GM15510 (cell line): Measurements from ENCODE around the gene SRCIN1.
A peak's percentile ranks its signal among the peaks of the same experiment; 100 is the strongest.

Experiments
- POLR2A ChIP-seq: IDR thresholded peaks from 3 replicates; pipeline ENCODE4 v1.6.1; 2011; ENCODE audit warnings: borderline replicate concordance; ENCODE audit not compliant: insufficient read length; ENCODE audit errors: extremely low read depth

Gene SRCIN1

GRCh38 chr17:38510421-38511149 lies 95.2 kb downstream of the SRCIN1 start:
- no peak for TF ChIP-seq POLR2A

DNA sequence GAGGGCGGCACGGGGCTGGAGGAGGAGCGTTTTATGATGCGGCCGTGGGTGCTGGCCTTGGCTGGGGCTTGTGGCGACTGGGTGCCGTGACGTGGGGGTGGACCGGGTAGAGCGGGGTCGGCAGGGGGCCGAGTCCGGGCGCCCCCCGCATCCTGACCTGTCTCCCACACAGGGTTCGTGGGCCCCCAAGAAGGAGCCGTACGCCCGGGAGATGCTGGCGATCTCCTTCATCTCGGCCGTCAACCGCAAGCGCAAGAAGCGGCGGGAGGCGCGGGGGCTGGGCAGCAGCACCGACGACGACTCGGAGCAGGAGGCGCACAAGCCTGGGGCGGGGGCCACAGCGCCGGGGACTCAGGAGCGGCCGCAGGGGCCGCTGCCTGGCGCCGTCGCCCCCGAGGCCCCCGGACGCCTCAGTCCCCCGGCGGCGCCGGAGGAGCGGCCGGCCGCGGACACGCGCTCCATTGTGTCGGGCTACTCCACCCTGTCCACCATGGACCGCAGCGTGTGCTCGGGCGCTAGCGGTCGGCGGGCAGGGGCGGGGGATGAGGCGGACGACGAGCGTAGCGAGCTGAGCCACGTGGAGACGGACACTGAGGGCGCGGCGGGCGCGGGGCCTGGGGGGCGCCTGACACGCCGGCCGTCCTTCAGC lies 95.9 kb downstream of the SRCIN1 start:
- TF ChIP-seq POLR2A: no peak

DNA sequence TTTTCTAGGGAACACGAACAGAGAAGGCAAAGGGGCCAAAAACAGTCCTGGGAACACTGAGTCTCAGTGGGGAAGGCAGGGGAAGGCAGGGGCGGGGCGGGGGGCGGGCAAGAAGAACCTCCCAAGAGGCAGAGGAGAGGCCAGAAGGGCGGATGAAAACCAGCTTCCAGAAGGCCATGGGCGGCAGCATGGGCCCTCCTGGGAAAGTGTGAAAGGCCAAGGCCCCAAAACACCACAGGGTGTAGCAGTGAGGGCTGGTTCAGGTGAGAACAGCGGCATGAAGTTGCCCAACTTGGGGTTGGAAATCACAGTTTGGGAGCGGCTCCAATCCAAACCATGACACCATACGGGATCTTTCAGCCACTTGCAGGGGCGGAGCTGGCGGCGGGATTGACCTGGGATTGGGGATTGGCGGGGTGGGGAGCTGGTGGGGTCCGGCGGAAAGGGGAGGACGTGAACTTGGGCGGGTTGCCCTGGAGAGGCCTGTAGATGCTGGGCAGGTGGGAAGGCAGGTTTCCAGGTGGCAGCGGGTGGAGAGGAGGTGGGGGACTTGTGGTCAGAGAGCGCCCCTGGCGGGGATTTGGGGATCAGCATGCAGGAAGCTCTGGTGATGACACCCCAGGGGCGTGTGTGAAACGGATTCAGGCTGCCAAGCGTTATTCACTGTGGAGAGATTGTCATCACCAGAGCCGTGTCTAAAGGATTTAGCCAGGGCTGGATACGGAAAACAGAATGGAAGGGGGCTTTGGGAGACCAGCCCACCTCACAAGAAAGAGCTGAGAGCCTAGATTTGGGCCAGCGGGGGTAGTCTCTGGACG lies 96.6 kb downstream of the SRCIN1 start:
- no peak for TF ChIP-seq POLR2A

- no peak for TF ChIP-seq POLR2A
Observed at GRCh38 chr17:38508570-38508950, 97.2 kb downstream of the SRCIN1 start.

DNA sequence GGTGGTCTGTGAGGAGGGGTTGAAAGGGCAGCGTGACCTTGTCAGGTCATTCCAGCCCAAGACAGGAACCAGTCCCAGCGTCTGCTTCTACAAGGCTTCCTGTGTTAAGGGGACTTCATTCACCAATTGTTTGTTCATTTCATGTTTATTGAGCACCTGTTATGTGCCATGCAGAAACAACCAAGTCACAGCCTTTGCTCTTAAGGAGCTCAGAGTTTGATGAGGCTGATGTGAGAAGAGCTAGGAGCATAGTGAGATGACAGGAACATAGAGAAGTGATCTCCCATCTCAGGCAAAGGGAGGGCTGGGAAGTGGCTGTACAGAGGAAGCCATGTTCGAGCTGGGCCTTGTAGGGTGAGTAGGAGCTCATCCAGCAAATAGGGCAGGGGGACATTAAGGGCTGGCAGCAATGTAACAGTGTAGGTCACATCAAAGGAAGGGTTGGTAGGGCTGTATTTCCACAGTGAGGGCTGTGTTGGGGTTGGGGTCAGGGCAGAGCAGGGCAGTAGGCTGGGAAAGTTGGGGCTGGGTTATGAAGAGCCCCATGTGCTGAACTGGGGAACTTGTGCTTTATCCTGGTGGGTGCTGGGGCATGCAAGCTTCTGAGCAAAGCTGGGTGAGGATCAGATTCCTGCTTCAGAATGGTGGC lies 97.7 kb downstream of the SRCIN1 start:
- no peak for TF ChIP-seq POLR2A

DNA sequence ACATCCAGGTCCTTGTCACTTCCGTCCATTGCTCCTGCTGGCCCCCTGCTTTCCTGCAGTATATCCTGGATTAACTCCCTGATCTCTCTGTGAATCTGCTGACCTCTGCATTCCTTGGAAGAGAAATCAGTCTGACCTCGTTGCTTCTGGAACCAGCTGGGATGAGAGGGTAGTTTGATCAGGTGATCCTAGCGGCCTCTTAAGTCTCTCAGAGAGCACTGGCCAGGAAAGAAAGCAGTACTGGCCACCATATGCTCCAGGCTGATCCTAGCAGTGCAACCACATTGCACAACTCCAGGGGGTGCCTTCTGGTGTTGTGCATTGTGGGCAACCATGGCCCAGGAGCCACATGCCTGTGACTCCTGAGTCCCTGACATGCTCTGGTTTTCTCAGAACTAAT lies 98.3 kb downstream of the SRCIN1 start:
- no peak for TF ChIP-seq POLR2A

DNA sequence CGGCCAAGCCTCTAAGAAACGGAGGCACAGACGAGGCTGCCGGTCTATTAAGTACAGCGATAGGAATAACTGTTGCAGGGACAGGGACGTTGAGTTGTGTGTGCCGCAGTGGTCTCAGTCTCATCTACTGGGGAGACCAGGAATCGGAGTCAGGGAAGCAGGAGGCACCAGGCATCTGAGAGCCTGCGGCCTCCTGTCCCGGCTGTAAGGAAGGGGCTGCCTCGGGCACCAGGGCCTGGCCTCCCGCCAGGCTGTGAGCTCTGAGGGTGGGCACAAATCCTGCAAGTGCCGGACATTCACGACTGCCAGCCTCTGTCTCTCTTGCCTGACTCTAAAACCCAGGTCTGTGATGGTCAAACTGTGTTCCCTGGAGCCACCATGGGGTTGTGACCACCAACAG lies 101.5 kb downstream of the SRCIN1 start:
- no peak for TF ChIP-seq POLR2A

DNA sequence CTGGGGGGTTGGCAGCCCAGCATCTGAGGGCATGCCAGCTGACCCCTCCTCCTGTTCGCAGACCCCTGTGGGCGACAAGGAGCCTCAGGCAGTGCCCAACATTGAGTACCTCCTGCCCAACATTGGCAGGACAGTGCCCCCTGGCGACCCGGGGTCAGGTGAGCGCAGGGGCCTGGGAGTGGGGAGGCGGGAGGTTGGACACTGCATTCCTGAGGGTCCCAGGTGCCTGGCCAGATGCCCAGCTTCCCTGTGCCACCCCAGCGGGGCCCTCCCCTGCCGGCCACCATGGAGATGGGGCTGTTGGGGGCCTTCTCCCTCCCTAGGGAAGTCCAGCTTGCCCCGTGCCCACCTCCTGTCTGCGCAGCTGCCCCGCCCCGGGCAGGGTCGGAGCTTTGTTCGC lies 107.4 kb downstream of the SRCIN1 start:
- TF ChIP-seq POLR2A: no peak

DNA sequence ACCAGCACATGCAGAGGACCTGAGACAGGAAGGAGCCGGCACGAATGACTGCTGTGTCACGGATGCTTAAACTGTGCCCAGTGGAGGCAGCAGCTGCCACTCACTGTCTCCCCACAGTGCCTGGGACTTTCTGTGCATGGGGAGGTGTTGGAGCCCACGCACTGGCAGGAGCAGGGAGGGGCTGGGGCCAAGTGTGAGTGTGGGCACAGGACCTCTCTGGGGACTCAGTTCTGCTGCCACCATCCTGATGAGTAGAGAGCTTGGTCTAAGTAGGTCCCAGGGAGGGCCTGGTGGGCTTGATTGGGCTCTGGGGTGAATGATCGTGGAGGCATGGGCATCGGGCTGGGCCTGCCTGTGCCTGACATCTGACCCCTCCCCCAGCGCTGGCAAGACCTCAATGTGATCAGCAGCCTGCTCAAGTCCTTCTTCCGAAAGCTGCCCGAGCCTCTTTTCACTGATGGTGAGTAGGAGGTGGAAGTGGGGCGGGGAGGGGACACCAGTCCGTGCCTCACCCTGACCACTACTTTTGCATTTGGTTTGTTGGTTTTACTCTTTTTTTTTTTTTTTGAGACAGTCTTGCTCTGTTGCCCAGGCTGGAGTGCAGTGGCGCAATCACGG lies 120.0 kb downstream of the SRCIN1 start:
- peak; percentile 84 for TF ChIP-seq POLR2A

DNA sequence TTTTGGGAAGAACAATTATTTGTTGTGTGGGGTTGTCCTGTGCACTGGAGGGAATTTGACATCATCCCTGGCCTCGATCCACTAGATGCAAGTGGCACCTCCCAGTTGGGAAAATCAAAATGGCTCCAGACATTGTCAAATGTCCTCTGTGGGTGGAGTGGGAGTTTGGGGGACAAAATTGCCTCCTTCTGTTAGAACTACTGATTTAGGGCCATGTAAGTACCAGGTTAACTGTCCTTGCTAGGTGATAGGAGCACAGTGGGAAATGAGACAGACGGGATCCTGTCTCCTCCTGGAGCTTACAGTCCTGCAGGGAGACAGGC lies 120.6 kb downstream of the SRCIN1 start:
- TF ChIP-seq POLR2A: no peak
